Measurements from ENCODE around the gene CS. TPM values are rescaled to one million over a fixed set of nuclear protein-coding genes. Genes with fewer than 3 reads are reported as not detected.

Gene CS
- polyA plus RNA-seq, 1 experiment, result 167 TPM

GRCh38 chr12:56248711-56249110, 51.4 kb downstream of the CS start:
- H3K9me3 ChIP-seq (ENCODE audit: control insufficient read depth, insufficient read depth, low read length), result no peaks in the 10 kb centered on the region; the same call in 1 of the 2 replicates
- no peak overlapping the region for H3K27ac ChIP-seq (ENCODE audit: low read depth, low read length)
- no peak overlapping the region for H3K4me3 ChIP-seq (ENCODE audit: low read depth, low read length)
- POLR2A ChIA-PET, result interaction anchor here (1.1 to 2.0 kb wide), 2 partner anchors 27 to 67 kb away, joined by 4 read pairs; partner anchors contain the start of genes CNPY2 and RNF41
- H3K27me3 ChIP-seq (ENCODE audit: control insufficient read depth, insufficient read depth, low read length), result no peaks in the 10 kb centered on the region
- CTCF ChIA-PET, result interaction anchor here (1.2 kb wide), 2 partner anchors 9 to 10 kb away, joined by 3 read pairs; no protein-coding TSS in a partner anchor
- no peak for DNase-seq (ENCODE audit: low read depth, low spot score)
- no peak for TF ChIP-seq CTCF (IDR thresholded peaks at IDR 0.05; ENCODE audit: low read depth, low read length)

DNA sequence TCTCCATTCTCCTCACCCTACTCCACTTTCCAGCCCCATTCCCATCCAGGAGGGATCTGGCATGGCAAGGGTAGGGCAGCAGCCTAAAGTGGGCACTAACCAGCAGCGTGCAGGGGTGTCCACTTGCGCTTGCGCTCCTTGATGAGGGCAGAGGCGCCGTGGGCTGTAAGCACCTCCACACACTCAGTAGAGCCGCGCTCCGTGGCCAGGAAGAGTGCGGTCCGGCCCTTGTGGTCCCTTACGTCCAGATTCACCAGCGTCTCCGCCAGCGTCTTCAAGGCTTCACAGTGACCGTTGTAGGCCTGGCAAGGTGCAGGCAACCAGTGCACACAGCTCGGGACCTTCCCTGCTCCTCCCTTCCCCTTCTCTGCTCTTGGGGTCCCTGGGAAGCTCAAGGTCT, 52.2 kb downstream of the CS start:
- Histone ChIP-seq H3K4me3 (ENCODE audit: low read depth, low read length) (no peak overlapping the region), H3K27ac (ENCODE audit: low read depth, low read length) (no peak overlapping the region), H3K9me3 (ENCODE audit: control insufficient read depth, insufficient read depth, low read length) (no peaks in the 10 kb centered on the region; the same call in 1 of the 2 replicates), H3K27me3 (ENCODE audit: control insufficient read depth, insufficient read depth, low read length) (no peaks in the 10 kb centered on the region)
- CTCF ChIA-PET, result interaction anchor here (0.6 to 1.2 kb wide), 3 partner anchors 10 to 16 kb away, joined by 3 read pairs; no protein-coding TSS in a partner anchor
- TF ChIP-seq CTCF (IDR thresholded peaks at IDR 0.05; ENCODE audit: low read depth, low read length), result no peak
- POLR2A ChIA-PET, result interaction anchor here (0.6 to 2.0 kb wide), 3 partner anchors 26 to 1193 kb away, joined by 4 read pairs; partner anchors contain the start of genes CNPY2 and RNF41
- DNase-seq (ENCODE audit: low read depth, low spot score), result no peak

DNA sequence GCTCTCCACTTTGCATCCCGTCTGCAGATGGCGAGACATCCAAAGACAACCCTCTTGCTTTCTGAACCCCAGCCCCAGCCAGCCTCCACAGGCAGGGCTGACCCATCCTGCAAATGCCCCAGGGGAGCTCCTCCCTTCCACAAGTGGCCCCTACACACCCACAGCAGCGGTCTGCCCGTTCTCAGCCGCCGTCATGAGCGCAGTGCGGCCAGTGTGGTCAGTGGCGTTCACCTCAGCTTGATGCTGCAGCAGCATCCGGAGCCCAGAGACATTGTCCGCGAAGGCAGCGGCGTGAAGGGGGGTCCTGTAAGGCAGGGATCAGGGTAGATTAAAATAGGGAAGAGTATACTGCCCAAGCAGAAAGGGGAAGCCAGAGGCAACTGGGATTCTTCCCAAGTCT, 55.6 kb downstream of the CS start:
- no peak overlapping the region for H3K4me3 ChIP-seq (ENCODE audit: low read depth, low read length)
- DNase-seq (ENCODE audit: low read depth, low spot score), result no peak
- no peak for TF ChIP-seq CTCF (IDR thresholded peaks at IDR 0.05; ENCODE audit: low read depth, low read length)
- H3K27ac ChIP-seq (ENCODE audit: low read depth, low read length), result no peak overlapping the region
- no peaks in the 10 kb centered on the region; the same call in 1 of the 2 replicates for H3K9me3 ChIP-seq (ENCODE audit: control insufficient read depth, insufficient read depth, low read length)
- ChIA-PET POLR2A (no interaction called here), CTCF (no interaction called here)
- H3K27me3 ChIP-seq (ENCODE audit: control insufficient read depth, insufficient read depth, low read length), result no peaks in the 10 kb centered on the region

- TF ChIP-seq CTCF (IDR thresholded peaks at IDR 0.05; ENCODE audit: low read depth, low read length), result no peak
- Histone ChIP-seq H3K27me3 (ENCODE audit: control insufficient read depth, insufficient read depth, low read length) (no peaks in the 10 kb centered on the region), H3K9me3 (ENCODE audit: control insufficient read depth, insufficient read depth, low read length) (no peaks in the 10 kb centered on the region; the same call in 1 of the 2 replicates), H3K4me3 (ENCODE audit: low read depth, low read length) (no peak overlapping the region), H3K27ac (ENCODE audit: low read depth, low read length) (no peak overlapping the region)
- CTCF ChIA-PET, result no interaction called here
- POLR2A ChIA-PET, result no interaction called here
- no peak for DNase-seq (ENCODE audit: low read depth, low spot score)
Measured at GRCh38 chr12:56243731-56244181, 56.4 kb downstream of the CS start.

GRCh38 chr12:56242986-56243385, 57.1 kb downstream of the CS start:
- POLR2A ChIA-PET, result interaction anchor here (0.6 kb wide), 1 partner anchor 88 kb away, joined by 3 read pairs; no protein-coding TSS in a partner anchor
- Histone ChIP-seq H3K27me3 (ENCODE audit: control insufficient read depth, insufficient read depth, low read length) (no peaks in the 10 kb centered on the region), H3K9me3 (ENCODE audit: control insufficient read depth, insufficient read depth, low read length) (no peaks in the 10 kb centered on the region; the same call in 1 of the 2 replicates), H3K4me3 (ENCODE audit: low read depth, low read length) (no peak overlapping the region), H3K27ac (ENCODE audit: low read depth, low read length) (no peak overlapping the region)
- TF ChIP-seq CTCF (IDR thresholded peaks at IDR 0.05; ENCODE audit: low read depth, low read length), result no peak
- CTCF ChIA-PET, result no interaction called here
- DNase-seq (ENCODE audit: low read depth, low spot score), result no peak
